Uterus (tissue), 2 donors: ENCODE measurements around the gene ZNF428.

Source experiments
- POLR2A ChIP-seq, 2 donors: fragments of 450-650 bp; IDR thresholded peaks; one replicate each; pipeline ENCODE4 v1.6.1; 2016; ENCODE audit warnings: antibody characterized with exemption in 2 of 2, mild to moderate bottlenecking in 1 of 2, moderate library complexity in 1 of 2
- TF ChIP-seq, protein P1 (sequence below), 4 experiments: fragments of 200-600 bp in 2 of 4; fragments of 450-650 bp in 2 of 4; sonication (generic) in 2 of 4; IDR thresholded peaks; one replicate each; pipeline ENCODE4 v1.5.1; 2016 to 2019; ENCODE audit warnings: antibody characterized with exemption in 4 of 4, mild to moderate bottlenecking in 2 of 4, moderate library complexity in 1 of 4

- TF ChIP-seq, protein P1, sequence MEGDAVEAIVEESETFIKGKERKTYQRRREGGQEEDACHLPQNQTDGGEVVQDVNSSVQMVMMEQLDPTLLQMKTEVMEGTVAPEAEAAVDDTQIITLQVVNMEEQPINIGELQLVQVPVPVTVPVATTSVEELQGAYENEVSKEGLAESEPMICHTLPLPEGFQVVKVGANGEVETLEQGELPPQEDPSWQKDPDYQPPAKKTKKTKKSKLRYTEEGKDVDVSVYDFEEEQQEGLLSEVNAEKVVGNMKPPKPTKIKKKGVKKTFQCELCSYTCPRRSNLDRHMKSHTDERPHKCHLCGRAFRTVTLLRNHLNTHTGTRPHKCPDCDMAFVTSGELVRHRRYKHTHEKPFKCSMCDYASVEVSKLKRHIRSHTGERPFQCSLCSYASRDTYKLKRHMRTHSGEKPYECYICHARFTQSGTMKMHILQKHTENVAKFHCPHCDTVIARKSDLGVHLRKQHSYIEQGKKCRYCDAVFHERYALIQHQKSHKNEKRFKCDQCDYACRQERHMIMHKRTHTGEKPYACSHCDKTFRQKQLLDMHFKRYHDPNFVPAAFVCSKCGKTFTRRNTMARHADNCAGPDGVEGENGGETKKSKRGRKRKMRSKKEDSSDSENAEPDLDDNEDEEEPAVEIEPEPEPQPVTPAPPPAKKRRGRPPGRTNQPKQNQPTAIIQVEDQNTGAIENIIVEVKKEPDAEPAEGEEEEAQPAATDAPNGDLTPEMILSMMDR (IDR thresholded peaks at IDR 0.05), result no peak
- no peak for TF ChIP-seq POLR2A (IDR thresholded peaks at IDR 0.05)
Measured at GRCh38 chr19:43658494-43658893, 39.1 kb upstream of the ZNF428 start.
